GM19240 (cell line): Measurements from ENCODE around the gene GPR137.

Experiments used
- DNase-seq: peaks from one replicate; pipeline ENCODE4 v3.0.0; 2011; ENCODE audit warnings: low spot score; ENCODE audit not compliant: insufficient read length

Gene GPR137

DNA sequence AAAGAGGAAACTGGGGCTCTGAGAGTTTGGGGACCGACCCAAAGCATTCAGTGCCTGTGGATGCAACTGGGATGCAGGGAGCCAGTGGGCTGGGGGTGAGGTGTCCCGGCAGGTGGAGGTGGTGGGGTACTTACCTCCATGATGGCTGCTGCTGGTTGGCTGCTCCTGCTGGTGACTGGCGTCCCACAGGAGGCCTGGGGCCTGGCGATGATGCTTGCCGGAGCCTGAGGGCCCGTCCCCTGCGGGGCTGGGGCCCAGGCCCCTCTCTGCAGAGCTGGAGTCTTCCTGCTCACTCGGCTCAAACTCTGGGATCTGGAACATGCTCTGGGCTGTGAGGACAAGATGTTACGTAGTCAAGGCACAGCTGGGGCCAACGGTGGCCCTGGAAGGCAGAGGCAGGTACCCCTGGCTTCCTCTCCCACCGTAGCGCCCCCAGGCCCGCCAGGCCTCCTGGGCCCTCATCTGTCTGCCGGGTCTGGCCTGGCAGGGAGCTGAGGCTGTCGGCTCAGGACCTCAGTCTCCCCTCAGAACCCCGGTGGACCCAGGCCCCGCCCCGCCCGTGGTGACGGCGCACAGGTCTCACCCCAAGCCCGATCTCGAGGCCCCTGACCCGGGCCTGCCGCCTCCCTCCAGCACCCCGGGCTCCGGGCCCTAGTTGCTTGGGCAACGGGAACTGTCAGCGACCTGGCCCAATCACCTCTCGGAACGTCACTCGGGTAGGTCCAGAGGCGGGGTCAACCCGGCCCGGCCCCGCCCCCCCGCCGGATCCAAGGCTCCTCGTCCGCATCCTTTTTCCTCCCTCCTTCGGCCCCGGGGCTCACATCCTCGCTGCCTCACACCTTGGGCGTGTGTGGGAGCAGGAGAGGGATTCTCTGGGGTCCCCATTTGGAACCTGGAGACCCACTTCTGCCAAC, 1.3 kb upstream of the GPR137 start, which contains the start of gene BAD:
TSS of gene BAD (minus strand) at position 618 of the 914 bp plus-strand sequence. CDS start at position 321, 297 bp downstream.
- peak; percentile 99 for DNase-seq

GRCh38 chr11:64285885-64286800, 495 bp downstream of the GPR137 start:
- no peak for DNase-seq

DNA sequence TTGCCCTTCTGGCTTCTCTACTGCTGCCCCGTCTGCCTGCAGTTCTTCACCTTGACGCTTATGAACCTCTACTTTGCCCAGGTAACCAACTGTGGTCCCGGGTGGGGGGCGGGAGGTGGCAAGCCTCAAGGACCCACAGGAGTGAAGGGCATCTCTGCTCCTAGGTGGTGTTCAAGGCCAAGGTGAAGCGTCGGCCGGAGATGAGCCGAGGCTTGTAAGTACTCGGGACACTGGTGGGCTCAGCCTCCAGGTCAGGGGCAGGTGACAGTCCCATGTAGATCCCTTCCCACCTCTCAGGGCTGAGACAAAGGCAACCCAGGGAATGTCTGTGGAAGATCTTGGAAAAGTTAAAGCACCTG, 1.1 kb downstream of the GPR137 start:
- no peak for DNase-seq

- DNase-seq = no peak
Observed at GRCh38 chr11:64287676-64288352, 2.2 kb downstream of the GPR137 start.

GRCh38 chr11:64288353-64288750, 2.7 kb downstream of the GPR137 start:
- DNase-seq = no peak

- no peak for DNase-seq
Observed at GRCh38 chr11:64289002-64289564, 3.4 kb downstream of the GPR137 start.

DNA sequence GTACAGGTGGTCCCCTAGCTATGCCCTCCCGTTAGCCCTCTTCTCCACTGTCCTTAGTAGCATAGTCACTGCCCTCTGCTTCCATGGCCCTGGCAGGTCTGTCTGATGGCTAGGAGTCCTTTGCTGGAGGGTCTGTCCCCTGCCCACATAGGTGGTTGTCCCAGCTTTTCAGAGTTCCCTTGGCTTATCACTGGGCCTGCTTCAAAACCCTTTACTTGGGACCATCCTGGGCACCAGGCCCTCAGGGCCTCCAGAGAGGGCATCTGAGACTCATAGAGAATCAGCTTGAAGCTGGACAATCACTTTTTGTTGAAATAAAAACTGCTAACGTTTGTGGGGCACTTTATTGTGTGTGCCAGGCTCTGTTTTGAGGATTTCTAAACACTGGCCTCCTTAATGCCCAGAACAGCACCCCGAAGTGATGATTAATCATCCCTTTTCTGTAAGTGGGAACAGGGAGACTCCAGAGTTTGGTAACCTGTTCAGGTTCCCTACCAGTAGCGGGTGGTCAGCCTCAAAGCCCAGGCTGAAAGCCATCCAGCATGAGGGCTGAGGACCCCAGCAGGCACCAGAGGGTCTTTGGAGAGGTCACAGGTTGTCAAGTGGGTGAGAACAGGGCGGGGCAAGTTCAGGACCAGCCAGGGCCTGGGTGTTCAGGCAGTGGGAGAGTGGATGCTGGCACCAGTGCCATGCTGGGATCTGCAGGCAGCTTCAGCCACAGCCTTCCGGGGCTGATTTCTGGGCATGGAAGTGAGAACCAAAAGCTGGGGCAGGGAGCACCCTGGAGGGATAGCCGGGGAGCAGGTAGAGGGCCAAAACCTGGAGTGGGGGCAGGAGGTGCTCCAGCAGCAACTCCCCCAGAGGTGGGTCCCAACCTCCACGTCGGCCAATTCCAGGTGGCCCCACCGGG, 5.0 kb downstream of the GPR137 start:
- DNase-seq = no peak

DNA sequence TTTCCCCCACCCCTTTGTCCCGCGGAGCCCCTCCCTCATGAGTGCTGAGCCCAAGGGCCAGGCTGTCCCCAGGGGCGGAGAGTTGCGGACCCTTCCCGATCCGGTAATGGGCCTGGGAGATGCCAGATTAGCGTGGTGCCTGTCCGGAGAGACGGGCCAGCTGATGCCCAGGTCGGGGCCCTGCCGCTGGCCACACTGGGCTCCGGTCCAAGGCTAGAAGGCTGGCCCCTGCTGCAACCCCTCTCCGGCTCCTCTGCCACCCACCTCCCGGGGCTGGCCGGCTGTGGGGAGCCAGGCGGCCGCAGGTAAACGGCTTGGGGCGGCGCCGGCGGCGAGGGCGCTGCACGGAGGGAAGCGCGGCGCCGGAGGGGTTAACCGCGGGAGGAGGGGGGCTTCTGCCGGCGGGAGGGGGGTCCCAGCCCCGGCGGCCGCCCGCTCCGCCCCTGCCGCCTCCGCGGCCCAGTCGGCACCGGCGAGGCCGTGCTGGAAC, 5.7 kb downstream of the GPR137 start, which contains the start of gene KCNK4:
TSS of gene KCNK4 (plus strand) at position 41 of the 490 bp plus-strand sequence. CDS start 1,717 bp downstream, outside the sequence.
- no peak for DNase-seq

DNA sequence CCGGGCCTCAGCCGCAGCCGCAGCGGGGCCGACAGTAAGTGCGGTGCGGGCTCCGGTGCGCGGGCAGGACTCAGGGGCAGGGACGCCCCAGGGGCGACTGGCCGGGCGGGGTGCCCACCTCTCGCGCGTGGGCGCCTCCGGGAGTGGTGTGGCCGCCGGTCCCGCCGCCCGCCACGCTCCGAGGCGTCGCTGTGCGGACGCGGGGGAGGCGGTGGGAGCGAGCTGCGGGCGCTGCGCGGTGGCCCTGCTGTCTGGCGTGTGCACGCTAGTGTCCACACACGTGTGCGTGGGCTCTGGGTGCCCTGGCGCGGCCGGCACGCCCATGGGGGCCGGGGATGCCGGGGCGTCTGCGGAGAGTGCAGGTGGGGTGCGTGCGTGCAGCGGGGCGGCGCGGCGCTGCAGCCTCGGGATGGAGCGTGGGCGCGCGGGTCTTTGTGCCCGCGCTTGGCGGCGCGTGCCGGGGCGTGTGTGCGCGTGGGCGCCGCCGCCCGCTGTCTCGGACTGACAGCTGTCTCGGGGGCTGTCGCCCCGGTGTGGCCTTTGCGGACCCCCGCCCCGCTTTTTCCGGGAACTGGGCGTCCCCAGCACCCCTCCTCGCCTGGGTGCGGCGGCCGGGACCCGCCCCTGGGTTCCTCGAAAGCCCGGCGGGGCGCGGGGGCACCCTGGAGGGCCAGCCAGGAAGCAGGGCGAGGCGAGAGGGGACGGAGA, 6.3 kb downstream of the GPR137 start:
- no peak for DNase-seq

- DNase-seq = no peak
Observed at GRCh38 chr11:64292460-64293254, 7.0 kb downstream of the GPR137 start.

DNA sequence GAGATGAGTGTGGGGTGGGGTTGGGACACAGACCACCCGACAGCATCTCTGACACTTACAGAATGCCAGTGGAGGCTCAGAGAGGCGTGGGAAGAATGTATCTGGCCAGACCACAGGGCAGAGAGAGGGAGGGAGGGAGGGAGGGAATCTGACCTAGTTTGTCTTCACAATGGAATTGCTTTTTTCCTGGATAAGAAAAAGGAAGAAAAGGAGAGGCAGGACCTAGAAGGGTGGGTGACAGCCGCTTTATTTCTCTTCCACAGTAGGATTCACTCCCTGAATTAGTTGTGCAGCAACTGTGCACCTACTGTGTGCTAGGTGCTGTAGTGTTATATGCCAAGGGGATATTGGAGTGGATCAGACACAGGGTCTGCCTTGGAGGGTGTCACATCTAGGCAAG, 9.1 kb downstream of the GPR137 start:
- no peak for DNase-seq

GRCh38 chr11:64295760-64296159, 10.1 kb downstream of the GPR137 start:
- DNase-seq = no peak

GRCh38 chr11:64296236-64296635, 10.6 kb downstream of the GPR137 start:
- no peak for DNase-seq

GRCh38 chr11:64296830-64297698, 11.4 kb downstream of the GPR137 start:
- no peak for DNase-seq

GRCh38 chr11:64297699-64298358, 12.2 kb downstream of the GPR137 start:
- DNase-seq = no peak

- DNase-seq = no peak
Observed at GRCh38 chr11:64298966-64299846, 13.6 kb downstream of the GPR137 start.
